Measurements from ENCODE around the gene NSFL1C.
"Not testable (repeated sequence)": the region's sequence is repeated elsewhere in the genome, so short reads cannot be mapped to it uniquely, and the experiment has no call there.

NSFL1C gene

DNA sequence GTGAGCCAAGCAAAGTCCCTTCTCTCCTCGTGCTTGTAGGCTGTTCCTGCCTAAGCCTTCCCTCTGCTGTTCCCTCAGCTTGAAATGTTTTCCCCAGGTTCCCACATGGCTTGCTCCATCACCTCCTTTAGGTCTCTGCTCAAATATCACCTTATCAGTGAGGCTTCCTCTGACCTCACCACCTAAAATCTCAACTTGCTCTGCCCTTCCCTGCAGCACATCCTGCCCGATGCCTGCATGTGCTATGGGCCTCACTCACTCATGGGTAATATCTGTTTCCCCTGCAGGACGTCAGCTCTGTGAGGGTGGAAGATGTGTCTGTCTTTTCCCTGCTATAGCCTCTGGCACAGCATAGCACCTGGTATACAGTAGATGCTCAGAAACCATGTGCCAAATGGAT is 43.9 kb downstream of the NSFL1C start:
- no peak for DNase-seq

DNA sequence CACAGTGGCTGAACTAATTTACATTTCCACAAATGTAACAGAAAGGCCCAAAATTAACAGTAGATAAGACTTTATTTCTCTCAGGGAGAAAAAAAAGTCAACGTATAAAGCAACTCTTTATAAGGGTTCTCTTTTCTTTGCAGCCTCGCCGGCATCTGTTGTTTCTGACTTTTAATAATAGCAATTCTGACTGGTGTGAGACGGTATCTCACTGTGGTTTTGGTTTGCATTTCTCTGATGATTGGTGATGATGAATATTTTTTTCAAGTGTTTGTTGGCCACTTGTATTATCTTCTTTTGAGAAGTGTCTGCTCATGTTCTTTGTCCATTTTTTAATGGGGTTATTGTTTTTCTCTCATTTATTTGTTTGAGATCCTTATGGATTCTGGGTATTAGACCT is 46.6 kb downstream of the NSFL1C start:
- no peak for DNase-seq

DNA sequence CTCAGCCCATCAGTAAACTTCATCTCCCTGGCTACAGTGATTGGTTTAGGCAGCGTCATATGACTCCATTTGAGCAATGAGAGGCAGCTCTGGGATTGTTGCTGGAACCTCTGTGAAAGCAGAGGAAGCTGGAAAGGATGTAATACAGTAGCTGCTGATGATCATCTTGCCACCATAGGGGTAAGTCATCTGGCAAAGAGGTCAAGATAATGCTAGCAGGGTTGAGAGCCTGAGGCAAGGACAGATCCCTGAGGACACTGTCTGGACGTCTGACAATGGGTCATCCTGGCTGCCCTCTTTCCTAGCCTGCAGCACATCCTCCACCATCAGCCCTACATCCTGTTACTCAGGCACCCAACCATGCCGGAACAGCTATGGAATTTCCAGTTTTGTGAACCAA is 48.3 kb downstream of the NSFL1C start:
- no peak for DNase-seq

DNA sequence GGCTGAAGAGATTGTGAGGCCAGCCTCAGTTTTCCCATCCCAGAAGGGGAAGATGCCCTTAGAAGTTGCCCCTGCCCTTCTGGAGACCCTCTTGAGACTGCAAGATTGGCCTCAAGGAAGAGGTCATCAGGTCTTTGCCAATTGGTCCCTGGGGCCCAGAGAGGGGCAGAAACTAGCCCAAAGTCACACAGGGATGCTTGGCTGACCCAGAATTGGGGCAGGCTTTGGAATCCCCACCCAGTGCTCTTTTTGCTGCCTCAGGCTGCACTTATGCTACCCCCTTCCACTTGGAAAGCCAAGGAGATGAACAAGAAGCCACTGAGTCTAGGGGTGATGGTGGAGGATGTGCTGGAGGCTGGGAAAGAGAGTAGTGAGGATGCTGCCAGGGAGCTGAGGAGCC is 48.9 kb downstream of the NSFL1C start:
- no peak for DNase-seq

DNA sequence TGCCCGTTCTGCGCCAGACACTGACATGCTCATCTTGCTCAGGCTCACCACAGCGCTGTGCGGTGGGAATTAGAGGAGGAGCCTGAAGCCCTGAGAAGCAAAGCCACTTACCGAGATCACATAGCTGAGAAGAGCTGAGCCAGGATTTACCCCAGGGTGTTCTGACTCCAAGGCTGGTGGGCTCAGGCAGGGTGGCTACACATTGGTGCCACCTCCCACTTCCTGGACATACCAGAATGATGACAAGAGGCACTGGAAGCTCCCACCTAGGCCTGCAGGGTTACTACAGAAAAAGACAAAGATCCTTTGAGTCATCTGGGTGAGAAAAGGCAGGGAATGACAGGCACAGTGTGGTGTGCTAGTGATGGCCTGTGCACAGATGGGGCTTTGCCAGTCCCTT is 49.4 kb downstream of the NSFL1C start:
- DNase-seq, result no peak

DNA sequence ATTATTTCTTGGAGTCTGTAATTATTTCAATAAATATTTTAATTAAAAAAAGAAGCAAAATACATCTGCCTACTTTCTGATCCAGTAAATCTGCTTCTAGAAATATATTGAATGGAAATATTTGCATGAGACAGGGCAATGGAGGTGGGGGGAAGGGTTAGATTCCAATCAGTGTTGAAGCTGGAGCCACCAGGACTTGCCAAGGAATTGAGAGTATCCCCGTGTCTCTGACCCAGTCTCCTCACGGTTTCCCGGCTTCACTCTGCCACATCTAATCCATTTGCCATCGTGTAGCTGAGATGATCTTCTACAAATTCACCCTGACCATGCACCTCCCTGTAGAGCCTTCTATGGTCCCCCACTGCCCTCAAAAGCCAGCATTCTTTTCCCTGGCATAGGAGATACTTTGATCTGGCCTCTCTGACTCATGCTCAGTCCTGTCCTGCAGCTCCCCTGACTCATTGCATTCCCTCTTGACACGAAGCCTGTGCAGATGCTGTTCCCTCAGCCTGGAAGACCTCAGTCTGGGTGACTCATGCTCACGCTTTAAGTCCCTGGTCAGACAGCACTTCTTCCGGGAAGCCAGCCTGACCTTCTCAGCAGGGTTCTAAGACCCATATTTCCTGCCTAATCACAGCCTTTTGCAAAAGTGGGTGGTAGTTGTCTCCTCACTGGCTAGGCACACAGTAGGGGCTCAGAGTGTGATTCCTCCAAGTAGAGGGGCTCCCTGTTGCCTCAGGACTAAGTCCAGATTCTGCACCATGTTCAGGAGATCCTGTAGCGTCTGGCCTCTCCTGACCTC is 50.8 kb downstream of the NSFL1C start:
- no peak for DNase-seq

DNA sequence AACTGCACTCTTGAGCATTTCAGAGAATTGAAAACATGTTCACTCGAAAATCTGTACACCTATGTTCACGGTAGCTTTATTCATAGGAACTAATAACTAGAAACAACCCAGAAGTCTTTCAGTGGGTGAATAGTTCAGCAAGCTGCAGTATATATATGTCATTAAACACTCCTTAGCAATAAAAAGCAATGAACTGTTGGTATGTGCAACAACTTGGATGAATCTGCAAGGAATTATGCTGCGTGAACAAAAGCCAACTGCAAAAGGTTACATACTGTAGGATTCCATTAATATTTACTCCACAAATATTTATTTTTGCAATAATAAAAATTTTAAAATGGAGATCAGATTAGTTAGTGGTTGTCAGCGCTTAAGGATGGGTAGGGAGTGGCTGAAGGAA is 51.7 kb downstream of the NSFL1C start:
- no peak for DNase-seq

DNA sequence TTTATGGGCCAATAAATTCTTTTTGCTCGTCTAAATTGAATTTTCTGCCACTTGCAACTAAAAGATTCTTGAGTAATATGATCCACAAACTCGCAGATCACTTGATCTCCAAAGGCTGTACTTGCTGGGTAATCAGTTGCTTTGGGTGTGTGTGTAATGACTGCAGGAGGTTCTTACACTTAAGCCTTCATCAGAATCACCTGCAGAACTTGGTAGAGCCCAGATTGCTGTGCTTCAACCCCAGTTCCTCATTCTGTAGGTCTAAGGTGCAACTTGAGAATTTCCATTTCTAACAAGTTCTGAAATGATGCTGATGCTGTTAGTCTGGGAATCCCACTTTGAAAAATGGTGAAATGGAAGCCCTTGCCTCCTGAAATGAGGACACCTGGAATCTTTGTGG is 60.8 kb downstream of the NSFL1C start:
- no peak for DNase-seq

DNA sequence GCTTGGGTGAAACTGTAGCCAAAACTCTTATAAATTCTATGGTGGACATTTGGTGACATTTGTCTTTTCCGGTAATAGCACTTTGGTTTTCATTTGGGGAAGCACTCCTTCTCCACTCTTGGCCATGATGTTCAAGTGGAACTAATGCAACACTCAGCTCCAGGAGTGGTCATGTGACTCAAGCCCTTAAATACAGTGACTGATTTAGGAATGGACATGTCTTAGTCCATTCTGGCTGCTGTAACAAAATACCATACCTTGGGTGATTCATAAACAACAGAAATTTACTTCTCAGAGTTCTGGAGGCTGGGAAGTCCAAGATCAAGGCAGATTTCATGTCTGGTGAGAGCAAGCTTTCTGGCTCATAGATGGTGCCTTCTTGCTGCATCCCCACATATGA is 63.0 kb downstream of the NSFL1C start:
- no peak for DNase-seq

DNA sequence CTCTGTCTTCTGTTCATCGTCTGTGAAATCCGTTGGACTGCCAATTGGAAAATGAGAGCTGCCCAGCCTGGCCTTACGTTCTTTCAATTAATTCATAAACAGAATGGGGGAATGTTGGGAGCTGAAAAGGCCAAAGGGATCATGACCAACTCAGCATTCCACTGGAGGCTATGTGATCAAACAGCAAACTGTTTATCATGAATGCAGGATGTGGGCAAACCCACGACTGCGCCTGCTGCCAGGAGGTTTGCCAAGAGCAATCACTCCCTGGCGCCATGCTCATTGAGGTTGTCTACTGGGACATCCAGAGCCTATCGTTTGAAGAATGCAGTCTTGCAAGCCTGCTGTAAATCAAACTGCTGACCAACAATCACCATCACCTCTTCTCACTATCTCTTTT is 64.5 kb downstream of the NSFL1C start:
- DNase-seq, result no peak

DNA sequence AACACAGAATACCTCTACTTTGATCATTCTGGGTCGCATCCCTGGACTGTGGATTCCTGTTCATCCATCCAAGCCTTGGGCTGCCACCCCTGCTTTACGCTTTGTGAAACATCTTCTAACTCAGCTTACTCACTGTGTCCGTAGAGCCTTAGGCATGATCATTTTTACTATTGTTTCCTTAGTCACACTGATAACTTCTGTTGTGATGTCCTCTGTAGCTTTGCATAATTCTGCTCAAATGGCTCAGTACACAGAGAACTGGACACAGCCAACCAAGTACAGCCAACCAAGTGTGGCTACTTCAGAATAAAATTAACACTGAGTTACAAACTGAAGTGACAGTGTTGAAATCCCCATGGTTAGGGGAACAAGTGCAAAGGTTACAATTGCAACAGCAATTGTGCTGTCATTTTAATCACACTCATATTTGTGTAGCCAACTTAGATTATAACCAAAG is 65.2 kb downstream of the NSFL1C start:
- DNase-seq, result no peak

DNA sequence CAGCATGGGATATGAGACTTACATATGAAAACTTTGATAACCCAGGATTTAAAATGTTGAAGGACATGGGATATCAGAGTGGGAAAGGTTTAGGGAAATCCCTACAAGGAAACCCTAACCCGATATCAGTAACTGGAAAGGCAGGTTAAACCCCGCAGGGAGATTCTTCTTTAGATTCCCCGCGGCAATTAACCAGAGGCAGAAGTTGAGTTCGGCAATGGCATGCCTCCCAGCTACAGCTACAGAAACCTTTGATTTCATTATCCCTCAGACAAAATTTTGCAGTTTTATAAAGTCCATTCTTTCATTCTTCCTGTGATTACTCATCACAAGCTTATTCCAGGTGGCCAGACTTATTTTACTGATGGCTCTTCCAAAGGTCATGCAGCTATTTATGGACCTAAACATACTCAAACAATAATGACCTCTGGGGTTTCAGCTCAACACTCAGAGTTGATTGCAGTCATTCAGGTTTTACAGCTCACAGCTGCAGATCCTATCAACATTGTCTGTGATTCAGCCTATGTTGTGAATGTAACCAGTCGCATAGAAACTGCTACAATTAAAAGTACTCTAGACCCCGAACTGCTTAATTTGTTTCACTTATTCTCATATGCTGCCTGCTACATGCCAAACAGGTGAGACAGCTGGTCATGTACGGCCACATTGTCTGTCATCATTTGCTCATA is 66.8 kb downstream of the NSFL1C start:
- not testable (repeated sequence) for DNase-seq

DNA sequence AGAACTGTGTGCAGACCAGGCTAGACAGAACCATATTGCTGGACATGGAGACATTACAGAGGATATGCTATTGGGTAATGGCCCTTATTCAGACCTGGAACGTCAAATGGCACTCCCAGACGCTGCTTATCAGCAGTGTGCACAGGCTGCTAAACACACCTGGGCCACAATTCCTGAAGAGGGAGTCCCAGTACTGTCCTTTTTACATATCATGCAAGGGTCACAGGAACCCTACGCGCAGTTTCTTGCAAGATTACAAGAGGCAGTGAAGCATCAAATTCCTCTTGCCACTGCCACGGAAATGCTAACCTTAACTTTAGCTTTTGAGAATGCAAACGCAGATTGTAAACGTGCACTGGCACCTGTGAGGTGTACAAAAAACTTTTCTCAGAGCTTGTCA is 68.5 kb downstream of the NSFL1C start:
- DNase-seq, result not testable (repeated sequence)

DNA sequence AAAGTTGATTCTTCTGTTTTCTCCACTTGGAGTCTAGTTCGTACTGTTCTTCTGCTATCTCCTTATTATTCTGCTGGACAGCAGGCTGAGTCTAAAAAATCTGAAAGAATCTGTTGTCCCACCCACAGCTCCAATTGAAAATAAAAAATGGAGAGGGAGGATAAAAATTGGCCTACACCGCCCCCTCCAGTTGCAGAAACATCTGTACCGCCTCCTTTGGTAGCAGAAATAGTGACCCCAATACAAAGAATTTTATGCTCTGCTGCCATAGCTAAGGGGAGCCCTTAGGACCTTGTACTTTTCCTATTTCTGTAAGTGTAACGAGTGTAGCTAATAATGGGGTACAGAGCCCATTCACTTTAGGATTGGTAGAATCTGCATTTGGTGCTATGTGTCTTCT is 68.9 kb downstream of the NSFL1C start:
- DNase-seq, result no peak

DNA sequence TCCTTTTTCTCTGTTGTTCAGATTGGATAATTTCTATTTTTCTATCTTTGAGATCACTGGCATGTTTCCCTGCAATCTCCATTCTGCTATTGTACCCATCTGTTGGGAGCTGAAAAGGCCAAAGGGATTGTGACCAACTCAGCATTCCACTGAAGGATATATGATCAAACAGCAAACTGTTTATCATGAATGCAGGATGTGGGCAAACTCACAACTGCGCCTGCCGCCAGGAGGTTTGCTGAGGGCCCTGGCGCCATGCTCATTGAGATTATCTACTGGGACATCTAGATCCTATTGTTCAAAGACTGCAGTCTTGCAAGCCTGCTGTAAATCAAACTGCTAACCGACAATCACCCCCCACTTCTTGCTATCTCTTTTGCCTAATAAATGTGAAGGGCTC is 69.9 kb downstream of the NSFL1C start:
- DNase-seq, result no peak

DNA sequence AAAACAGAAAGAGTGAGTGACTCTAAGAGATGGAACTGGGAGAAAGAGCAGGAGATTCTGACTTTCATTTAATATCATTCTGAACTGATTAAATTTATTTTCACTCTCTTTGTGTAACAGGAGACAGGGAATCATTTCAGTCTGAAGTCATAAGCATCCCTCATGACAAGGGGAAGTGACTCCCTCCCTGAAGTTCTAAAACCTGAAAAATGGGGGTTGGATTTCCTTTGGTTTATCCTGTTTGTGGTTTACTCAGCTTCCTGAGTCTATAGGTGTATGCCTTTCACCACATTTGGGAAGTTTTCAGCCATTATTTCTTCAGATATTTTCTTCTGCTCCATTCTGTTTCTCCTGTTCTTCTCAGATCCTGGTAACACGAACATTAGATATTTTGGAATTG is 70.4 kb downstream of the NSFL1C start:
- DNase-seq, result no peak

DNA sequence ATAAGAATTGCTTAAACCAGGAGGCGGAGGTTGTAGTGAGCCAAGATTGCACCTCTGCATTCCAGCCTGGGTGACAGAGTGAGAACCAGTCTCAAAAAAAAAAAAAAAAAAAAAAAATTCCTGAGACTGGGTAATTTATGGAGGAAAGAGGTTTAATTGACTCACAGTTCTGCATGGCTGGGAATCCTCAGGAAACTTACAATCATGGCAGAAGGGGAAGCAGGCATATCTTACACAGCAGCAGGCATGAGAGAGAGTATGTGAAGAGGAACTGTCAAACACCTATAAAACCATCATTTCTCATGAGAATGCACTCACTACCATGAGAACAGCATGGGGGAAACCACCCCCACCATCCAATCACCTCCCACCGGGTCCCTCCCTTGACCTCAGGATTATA is 72.0 kb downstream of the NSFL1C start:
- DNase-seq, result no peak

DNA sequence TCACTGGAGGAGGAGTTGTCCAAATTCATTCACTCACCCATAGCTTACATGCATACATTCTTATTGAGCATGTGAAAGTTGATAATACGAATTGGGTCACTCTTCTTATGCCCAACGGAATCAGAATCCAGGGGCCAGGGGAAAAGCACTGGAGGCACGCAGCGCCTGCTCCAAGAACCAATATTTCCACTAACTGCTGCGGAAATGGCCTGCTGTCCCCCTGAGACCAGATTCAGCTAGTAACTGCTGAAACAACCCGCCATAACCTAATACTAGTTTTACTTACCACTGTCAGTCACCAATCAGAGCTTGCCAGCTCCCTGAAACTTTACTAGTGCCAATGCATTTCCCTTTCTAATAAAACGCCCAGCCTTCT is 73.2 kb downstream of the NSFL1C start:
- no peak for DNase-seq

DNA sequence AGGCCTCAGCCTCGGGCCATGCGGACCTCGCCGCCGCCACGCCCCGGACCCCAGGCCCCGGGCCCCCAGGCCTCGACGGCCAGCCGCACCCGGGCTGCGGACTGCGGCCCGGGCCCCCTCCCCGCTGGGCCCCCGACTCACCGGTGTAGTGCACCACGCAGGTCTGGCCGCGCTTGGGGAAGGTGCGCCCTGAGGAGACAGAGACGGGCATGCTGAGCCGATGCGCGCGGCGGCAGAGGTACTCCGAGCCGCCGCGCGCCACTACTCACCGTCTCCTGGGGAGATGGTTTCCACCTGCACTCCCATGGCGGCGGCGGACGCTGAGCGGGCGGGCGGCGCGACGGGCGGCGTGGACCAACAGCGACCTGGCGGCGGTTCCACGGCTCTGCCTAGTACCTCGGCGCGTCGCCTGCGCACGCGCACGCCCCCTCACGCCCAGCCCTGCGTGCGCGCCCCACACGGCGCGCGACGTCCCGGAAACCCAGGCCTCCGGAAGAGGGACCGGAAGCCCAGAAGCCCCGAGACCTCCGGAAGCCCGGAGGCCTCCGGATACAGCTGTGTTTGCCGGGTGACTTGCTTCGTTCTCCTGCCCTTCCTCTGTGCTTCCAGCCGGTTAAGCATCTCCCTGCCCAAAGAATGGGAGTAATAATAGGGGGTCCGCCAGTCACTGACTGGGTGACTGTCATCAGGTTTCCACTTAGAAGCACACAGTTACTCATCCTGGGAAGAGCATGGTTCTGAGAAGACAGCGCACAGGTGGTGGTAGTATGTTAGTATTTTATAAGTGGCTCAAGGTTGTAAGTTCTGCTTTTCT is 73.7 kb downstream of the NSFL1C start, which contains the start of gene FKBP1A:
Gene FKBP1A (minus strand): TSS at position 362 of the 814 bp plus-strand sequence. CDS start 56 bp downstream, at position 306.
- DNase-seq, result peak; percentile 86

DNA sequence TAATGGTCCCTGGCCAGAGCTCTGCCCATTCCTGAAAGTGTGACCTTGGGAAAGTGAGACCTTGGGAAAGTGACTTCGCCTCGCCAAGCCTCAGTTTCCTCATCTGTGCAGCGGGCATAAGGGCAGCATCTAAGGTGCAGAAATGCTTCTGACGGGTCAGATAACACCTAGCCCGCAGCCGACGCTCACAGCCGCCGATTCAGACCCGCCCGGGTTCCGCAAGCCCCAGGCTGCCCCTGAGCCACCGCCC is 74.3 kb downstream of the NSFL1C start:
- DNase-seq, result no peak

Measured in NCI-H526 treated with DMSO at 0.1 percent for 48 hours (cell line).